Measurements from ENCODE around the gene VPS9D1.

GRCh38 chr16:89746043-89746442 is 25.3 kb upstream of the VPS9D1 start:
- no peak for TF ChIP-seq CTCF (IDR thresholded peaks at IDR 0.05; ENCODE audit: low read depth, low read length)
- TF ChIP-seq EZH2phosphoT487 (IDR thresholded peaks at IDR 0.05; ENCODE audit: low read depth) = no peak
